ENCODE results near the gene ZMIZ1.

The ZMIZ1 gene

GRCh38 chr10:79219322-79219957 is 150.7 kb downstream of the ZMIZ1 start:
- Histone ChIP-seq H3K4me1 (ENCODE audit: insufficient read depth, low read length) (peaks cover 38% of the 10 kb centered on the region), H3K9me3 (ENCODE audit: low read length) (no peaks in the 10 kb centered on the region), H3K4me3 (ENCODE audit: low read length) (no peak overlapping the region), H3K36me3 (ENCODE audit: insufficient read depth, low read length) (peaks cover 24% of the 10 kb centered on the region), H3K27me3 (ENCODE audit: insufficient read depth, low read length) (no peaks in the 10 kb centered on the region), H2AFZ (ENCODE audit: low read depth, low read length) (no peak overlapping the region)

- Histone ChIP-seq H3K27me3 (ENCODE audit: insufficient read depth, low read length) (no peaks in the 10 kb centered on the region), H3K4me1 (ENCODE audit: insufficient read depth, low read length) (peaks cover 38% of the 10 kb centered on the region), H3K36me3 (ENCODE audit: insufficient read depth, low read length) (peaks cover 28% of the 10 kb centered on the region), H3K4me3 (ENCODE audit: low read length) (no peak overlapping the region), H3K9me3 (ENCODE audit: low read length) (no peaks in the 10 kb centered on the region), H2AFZ (ENCODE audit: low read depth, low read length) (no peak overlapping the region)
Observed at GRCh38 chr10:79220307-79220706, 151.5 kb downstream of the ZMIZ1 start.

GRCh38 chr10:79221110-79222051 is 152.6 kb downstream of the ZMIZ1 start:
- no peaks in the 10 kb centered on the region for H3K9me3 ChIP-seq (ENCODE audit: low read length)
- no peaks in the 10 kb centered on the region for H3K27me3 ChIP-seq (ENCODE audit: insufficient read depth, low read length)
- H3K36me3 ChIP-seq (ENCODE audit: insufficient read depth, low read length): peaks cover 18% of the 10 kb centered on the region
- no peak overlapping the region for H2AFZ ChIP-seq (ENCODE audit: low read depth, low read length)
- H3K4me3 ChIP-seq (ENCODE audit: low read length): no peak overlapping the region
- H3K4me1 ChIP-seq (ENCODE audit: insufficient read depth, low read length): peaks cover 38% of the 10 kb centered on the region

GRCh38 chr10:79222186-79222585 is 153.4 kb downstream of the ZMIZ1 start:
- H3K4me3 ChIP-seq (ENCODE audit: low read length): no peak overlapping the region
- peaks cover 15% of the 10 kb centered on the region for H3K36me3 ChIP-seq (ENCODE audit: insufficient read depth, low read length)
- H3K27me3 ChIP-seq (ENCODE audit: insufficient read depth, low read length): no peaks in the 10 kb centered on the region
- no peak overlapping the region for H2AFZ ChIP-seq (ENCODE audit: low read depth, low read length)
- H3K4me1 ChIP-seq (ENCODE audit: insufficient read depth, low read length): peaks cover 38% of the 10 kb centered on the region
- H3K9me3 ChIP-seq (ENCODE audit: low read length): no peaks in the 10 kb centered on the region

- H3K9me3 ChIP-seq (ENCODE audit: low read length): no peaks in the 10 kb centered on the region
- H3K4me3 ChIP-seq (ENCODE audit: low read length): no peak overlapping the region
- peaks cover 15% of the 10 kb centered on the region for H3K36me3 ChIP-seq (ENCODE audit: insufficient read depth, low read length)
- no peaks in the 10 kb centered on the region for H3K27me3 ChIP-seq (ENCODE audit: insufficient read depth, low read length)
- H2AFZ ChIP-seq (ENCODE audit: low read depth, low read length): no peak overlapping the region
- peaks cover 41% of the 10 kb centered on the region for H3K4me1 ChIP-seq (ENCODE audit: insufficient read depth, low read length)
Observed at GRCh38 chr10:79223091-79224048, 154.6 kb downstream of the ZMIZ1 start.

- Histone ChIP-seq H3K36me3 (ENCODE audit: insufficient read depth, low read length) (peaks cover 15% of the 10 kb centered on the region), H3K27me3 (ENCODE audit: insufficient read depth, low read length) (no peaks in the 10 kb centered on the region), H3K9me3 (ENCODE audit: low read length) (no peaks in the 10 kb centered on the region), H3K4me3 (ENCODE audit: low read length) (no peak overlapping the region), H3K4me1 (ENCODE audit: insufficient read depth, low read length) (peaks cover 51% of the 10 kb centered on the region), H2AFZ (ENCODE audit: low read depth, low read length) (no peak overlapping the region)
Observed at GRCh38 chr10:79224263-79224949, 155.6 kb downstream of the ZMIZ1 start.

GRCh38 chr10:79224992-79225391 is 156.2 kb downstream of the ZMIZ1 start:
- H3K36me3 ChIP-seq (ENCODE audit: insufficient read depth, low read length): peaks cover 15% of the 10 kb centered on the region
- no peak overlapping the region for H2AFZ ChIP-seq (ENCODE audit: low read depth, low read length)
- no peaks in the 10 kb centered on the region for H3K27me3 ChIP-seq (ENCODE audit: insufficient read depth, low read length)
- H3K4me1 ChIP-seq (ENCODE audit: insufficient read depth, low read length): peaks cover 56% of the 10 kb centered on the region
- no peaks in the 10 kb centered on the region for H3K9me3 ChIP-seq (ENCODE audit: low read length)
- no peak overlapping the region for H3K4me3 ChIP-seq (ENCODE audit: low read length)

- H2AFZ ChIP-seq (ENCODE audit: low read depth, low read length): no peak overlapping the region
- H3K4me1 ChIP-seq (ENCODE audit: insufficient read depth, low read length): peaks cover 51% of the 10 kb centered on the region
- H3K27me3 ChIP-seq (ENCODE audit: insufficient read depth, low read length): no peaks in the 10 kb centered on the region
- no peak overlapping the region for H3K4me3 ChIP-seq (ENCODE audit: low read length)
- H3K9me3 ChIP-seq (ENCODE audit: low read length): no peaks in the 10 kb centered on the region
- peaks cover 15% of the 10 kb centered on the region for H3K36me3 ChIP-seq (ENCODE audit: insufficient read depth, low read length)
Observed at GRCh38 chr10:79226391-79227245, 157.9 kb downstream of the ZMIZ1 start.

GRCh38 chr10:79229071-79229541 is 160.3 kb downstream of the ZMIZ1 start:
- Histone ChIP-seq H3K27me3 (ENCODE audit: insufficient read depth, low read length) (no peaks in the 10 kb centered on the region), H3K36me3 (ENCODE audit: insufficient read depth, low read length) (peaks cover 16% of the 10 kb centered on the region), H3K4me1 (ENCODE audit: insufficient read depth, low read length) (peaks cover 27% of the 10 kb centered on the region), H2AFZ (ENCODE audit: low read depth, low read length) (no peak overlapping the region), H3K9me3 (ENCODE audit: low read length) (no peaks in the 10 kb centered on the region), H3K4me3 (ENCODE audit: low read length) (no peak overlapping the region)

GRCh38 chr10:79229830-79230327 is 161.1 kb downstream of the ZMIZ1 start:
- H3K4me3 ChIP-seq (ENCODE audit: low read length): no peak overlapping the region
- peaks cover 10% of the 10 kb centered on the region for H3K36me3 ChIP-seq (ENCODE audit: insufficient read depth, low read length)
- H3K27me3 ChIP-seq (ENCODE audit: insufficient read depth, low read length): no peaks in the 10 kb centered on the region
- H3K9me3 ChIP-seq (ENCODE audit: low read length): no peaks in the 10 kb centered on the region
- H3K4me1 ChIP-seq (ENCODE audit: insufficient read depth, low read length): peaks cover 27% of the 10 kb centered on the region
- H2AFZ ChIP-seq (ENCODE audit: low read depth, low read length): no peak overlapping the region

GRCh38 chr10:79230328-79230830 is 161.6 kb downstream of the ZMIZ1 start:
- Histone ChIP-seq H2AFZ (ENCODE audit: low read depth, low read length) (no peak overlapping the region), H3K36me3 (ENCODE audit: insufficient read depth, low read length) (peaks cover 9% of the 10 kb centered on the region)

More at GRCh38 chr10:79230328-79230830, 161.6 kb downstream of the ZMIZ1 start:
- H3K9me3 ChIP-seq (ENCODE audit: low read length): no peaks in the 10 kb centered on the region
- peak overlapping the region; percentile 10 for H3K4me3 ChIP-seq (ENCODE audit: low read length)
- no peaks in the 10 kb centered on the region for H3K27me3 ChIP-seq (ENCODE audit: insufficient read depth, low read length)
- H3K4me1 ChIP-seq (ENCODE audit: insufficient read depth, low read length): peaks cover 27% of the 10 kb centered on the region
